HS-27A (cell line): ENCODE results near the gene GOLGA5.

ENCODE experiments used
- DNase-seq: peaks from one replicate; pipeline ENCODE4 v3.0.0-alpha.2; 2012; ENCODE audit warnings: low read depth, missing footprints

GOLGA5 gene

GRCh38 chr14:92880351-92880750, 86.2 kb downstream of the GOLGA5 start:
- no peak for DNase-seq

GRCh38 chr14:92880851-92881250, 86.7 kb downstream of the GOLGA5 start:
- no peak for DNase-seq

- no peak for DNase-seq
These were observed 89.0 kb downstream of the GOLGA5 start for GRCh38 chr14:92883066-92883465.

GRCh38 chr14:92884410-92884809, 90.3 kb downstream of the GOLGA5 start:
- no peak for DNase-seq

- DNase-seq = no peak
These were observed 91.4 kb downstream of the GOLGA5 start for GRCh38 chr14:92885279-92886061.

- no peak for DNase-seq
These were observed 92.2 kb downstream of the GOLGA5 start for GRCh38 chr14:92886337-92886736.

GRCh38 chr14:92887157-92887556, 93.1 kb downstream of the GOLGA5 start:
- no peak for DNase-seq

GRCh38 chr14:92888896-92889295, 94.8 kb downstream of the GOLGA5 start:
- no peak for DNase-seq
